Caco-2 (cell line): ENCODE results near the gene SLC25A21. TPM values are rescaled to one million over a fixed set of nuclear protein-coding genes. Genes with fewer than 3 reads are reported as not detected.

Experiments
- BruUV-seq: library from RNA; stranded (reverse); fragments of 400-500 nt; replicated peaks from 2 replicates; lab custom pipeline; 2021; lab: Mats Ljungman, UMichigan
- CTCF ChIA-PET: fragments of 300-600 bp; sonication (Branson Sonifier 250); formaldehyde crosslinking; loops from one replicate; lab custom pipeline; 2022; ENCODE audit warnings: antibody characterized with exemption; lab: Charles Lee
- POLR2A ChIA-PET: fragments of 300-600 bp; sonication (Branson Sonifier 250); formaldehyde crosslinking; loops from one replicate; lab custom pipeline; 2022; ENCODE audit warnings: antibody characterized with exemption; lab: Charles Lee
- DNase-seq, 2 experiments: peaks; one replicate each; pipeline versions ENCODE4 v3.0.0 to v3.0.0-alpha.2; 2020 to 2022
- H3K27me3 ChIP-seq: replicated peaks from 2 replicates; pipeline ENCODE4 v1.6.0; 2011; ENCODE audit warnings: low read length; ENCODE audit not compliant: control insufficient read depth, insufficient read depth
- H3K36me3 ChIP-seq: 2 replicates; pipeline ENCODE4 v1.5.1; 2011; ENCODE audit warnings: low read length; ENCODE audit not compliant: control insufficient read depth, insufficient read depth
- H3K4me1 ChIP-seq: fragments of 250-450 bp; sonication (Bioruptor Pico); 2 replicates; pipeline ENCODE4 v1.5.1; 2020; ENCODE audit warnings: mild to moderate bottlenecking
- H3K4me3 ChIP-seq: 2 replicates; pipeline ENCODE4 v1.5.1; 2011; ENCODE audit warnings: low read depth, mild to moderate bottlenecking, control low read depth, low read length
- H3K9me3 ChIP-seq: fragments of 250-450 bp; sonication (Bioruptor Pico); 2 replicates; pipeline ENCODE4 v1.5.1; 2020; ENCODE audit warnings: mild to moderate bottlenecking, moderate library complexity
- H3K27ac Mint-ChIP-seq: one replicate; pipeline ENCODE4 v1.8.0; 2022; ENCODE audit warnings: mixed read lengths; ENCODE audit not compliant: unreplicated experiment
- H3K27me3 Mint-ChIP-seq: one replicate; pipeline ENCODE4 v1.8.0; 2022; ENCODE audit warnings: mixed read lengths; ENCODE audit not compliant: insufficient read depth, unreplicated experiment
- H3K36me3 Mint-ChIP-seq: one replicate; pipeline ENCODE4 v1.8.0; 2022; ENCODE audit warnings: mild to moderate bottlenecking, mixed read lengths; ENCODE audit not compliant: insufficient read depth, unreplicated experiment
- H3K4me1 Mint-ChIP-seq: one replicate; pipeline ENCODE4 v1.8.0; 2022; ENCODE audit warnings: low read depth, mixed read lengths; ENCODE audit not compliant: unreplicated experiment
- H3K4me3 Mint-ChIP-seq: one replicate; pipeline ENCODE4 v1.8.0; 2022; ENCODE audit warnings: mild to moderate bottlenecking, moderate library complexity, mixed read lengths; ENCODE audit not compliant: unreplicated experiment
- H3K9me3 Mint-ChIP-seq: one replicate; pipeline ENCODE4 v1.8.0; 2022; ENCODE audit warnings: mixed read lengths; ENCODE audit not compliant: unreplicated experiment
- intact Hi-C: fragments of 100-400 bp; cut with micrococcal nuclease; formaldehyde crosslinking; loops from one replicate; pipeline ENCODE4 v1.10.0; 2022; ENCODE audit not compliant: unreplicated experiment
- total RNA-seq: library from RNA; stranded (reverse); gene quantifications from 2 replicates; pipeline ENCODE4 v1.2.3, GENCODE V29; 2022
- TF ChIP-seq, protein P1 (sequence below), 2 experiments: fragments of 200-600 bp in 1 of 2; IDR thresholded peaks; 1 replicate in 1 of 2; 2 replicates in 1 of 2; pipeline versions ENCODE4 v1.5.1 to v1.8.0; 2011 to 2022; ENCODE audit warnings: antibody characterized with exemption in 1 of 2, control low read depth in 1 of 2, inconsistent platforms in 1 of 2, low read depth in 1 of 2, low read length in 1 of 2, mild to moderate bottlenecking in 1 of 2, moderate library complexity in 1 of 2; ENCODE audit not compliant: insufficient read depth in 1 of 2, severe bottlenecking in 1 of 2, unreplicated experiment in 1 of 2

The SLC25A21 gene
- total RNA-seq, 1 experiment from 2014 or later, result 3.2 TPM

DNA sequence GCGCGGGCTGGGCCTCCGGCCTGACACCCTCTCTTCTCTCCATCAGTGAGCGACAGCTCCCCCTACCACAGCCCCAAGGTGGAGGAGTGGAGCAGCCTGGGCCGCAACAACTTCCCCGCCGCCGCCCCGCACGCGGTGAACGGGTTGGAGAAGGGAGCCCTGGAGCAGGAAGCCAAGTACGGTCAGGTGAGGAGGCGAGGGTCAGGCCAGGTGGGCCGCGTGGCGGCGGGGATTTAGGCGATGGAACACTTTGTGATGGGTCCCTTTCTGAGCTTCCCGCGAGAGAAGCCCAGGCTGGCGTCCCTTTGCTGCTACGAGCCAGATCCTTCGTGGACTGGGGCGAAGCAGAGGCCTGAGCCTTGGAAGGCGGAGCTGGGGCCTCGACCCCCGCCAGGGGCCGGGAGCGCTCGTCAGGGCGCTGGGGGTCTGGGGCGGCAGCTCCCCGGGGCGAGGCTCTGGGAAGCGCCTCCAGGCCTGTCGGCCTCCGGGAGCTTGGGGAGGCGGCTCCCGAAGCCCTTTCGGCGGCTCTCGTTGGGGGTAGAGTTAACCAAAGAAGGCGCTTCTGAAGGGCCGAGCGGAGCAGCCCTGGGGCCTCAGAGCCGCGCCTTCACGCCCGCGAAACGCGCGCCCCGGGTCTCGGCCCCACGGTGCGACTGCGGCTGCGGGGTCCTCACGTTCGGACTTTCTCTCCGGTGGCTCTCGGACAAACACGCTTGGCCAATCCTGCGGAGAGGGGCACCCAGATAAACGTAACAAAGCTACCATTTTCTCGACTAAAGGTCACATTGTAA, 505.8 kb downstream of the SLC25A21 start:
- Histone ChIP-seq H3K4me3 (no peak overlapping the region), H3K9me3 (no peaks in the 10 kb centered on the region; the same call in 1 of the 2 replicates), H3K27me3 (no peaks in the 10 kb centered on the region), H3K36me3 (no peaks in the 10 kb centered on the region), H3K4me1 (no peaks in the 10 kb centered on the region; the same call in 1 of the 2 replicates)
- no peak for DNase-seq
- ChIA-PET CTCF (no interaction called here), POLR2A (no interaction called here)
- intact Hi-C loops, result no loop called here
- no peak overlapping the region for H3K27ac Mint-ChIP-seq
- H3K27me3 Mint-ChIP-seq, result no peaks in the 10 kb centered on the region
- H3K4me3 Mint-ChIP-seq, result no peak overlapping the region
- H3K9me3 Mint-ChIP-seq, result no peaks in the 10 kb centered on the region
- BruUV-seq, result no TSS peak
- TF ChIP-seq, protein P1, sequence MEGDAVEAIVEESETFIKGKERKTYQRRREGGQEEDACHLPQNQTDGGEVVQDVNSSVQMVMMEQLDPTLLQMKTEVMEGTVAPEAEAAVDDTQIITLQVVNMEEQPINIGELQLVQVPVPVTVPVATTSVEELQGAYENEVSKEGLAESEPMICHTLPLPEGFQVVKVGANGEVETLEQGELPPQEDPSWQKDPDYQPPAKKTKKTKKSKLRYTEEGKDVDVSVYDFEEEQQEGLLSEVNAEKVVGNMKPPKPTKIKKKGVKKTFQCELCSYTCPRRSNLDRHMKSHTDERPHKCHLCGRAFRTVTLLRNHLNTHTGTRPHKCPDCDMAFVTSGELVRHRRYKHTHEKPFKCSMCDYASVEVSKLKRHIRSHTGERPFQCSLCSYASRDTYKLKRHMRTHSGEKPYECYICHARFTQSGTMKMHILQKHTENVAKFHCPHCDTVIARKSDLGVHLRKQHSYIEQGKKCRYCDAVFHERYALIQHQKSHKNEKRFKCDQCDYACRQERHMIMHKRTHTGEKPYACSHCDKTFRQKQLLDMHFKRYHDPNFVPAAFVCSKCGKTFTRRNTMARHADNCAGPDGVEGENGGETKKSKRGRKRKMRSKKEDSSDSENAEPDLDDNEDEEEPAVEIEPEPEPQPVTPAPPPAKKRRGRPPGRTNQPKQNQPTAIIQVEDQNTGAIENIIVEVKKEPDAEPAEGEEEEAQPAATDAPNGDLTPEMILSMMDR (IDR thresholded peaks at IDR 0.05; ENCODE audit: insufficient read depth in 1 of 2, low read depth in 1 of 2, low read length in 1 of 2, severe bottlenecking in 1 of 2, unreplicated experiment in 1 of 2), result no peak
- H3K4me1 Mint-ChIP-seq, result no peaks in the 10 kb centered on the region
- H3K36me3 Mint-ChIP-seq, result peaks cover 28% of the 10 kb centered on the region

DNA sequence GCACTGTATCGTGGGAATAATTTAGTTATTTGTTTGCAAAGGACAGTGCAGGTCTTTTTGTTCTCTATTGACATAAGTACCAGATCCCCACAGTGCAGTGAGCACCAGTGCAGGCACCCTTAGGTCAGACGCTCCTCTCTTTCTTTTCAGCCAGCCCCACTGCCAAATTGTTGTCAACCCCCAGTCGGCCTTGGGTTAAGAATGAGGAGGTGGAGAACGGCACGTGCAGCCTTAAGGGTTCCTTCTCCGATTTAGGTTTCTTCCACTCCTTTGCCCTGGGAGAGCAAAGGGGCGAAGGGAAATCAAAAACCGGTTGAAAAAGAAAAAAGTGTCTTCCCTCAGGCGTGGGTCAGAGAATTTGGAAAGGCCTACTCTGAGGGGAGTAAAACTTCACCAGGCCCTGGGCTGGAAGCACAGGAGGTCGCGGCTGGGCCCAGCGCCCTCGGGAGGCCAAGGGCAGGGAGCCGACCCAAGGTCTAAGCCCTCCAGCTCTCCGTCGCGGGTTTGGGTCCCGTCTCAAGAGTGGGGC, 506.5 kb downstream of the SLC25A21 start:
- Histone ChIP-seq H3K36me3 (no peaks in the 10 kb centered on the region), H3K4me1 (no peaks in the 10 kb centered on the region; the same call in 1 of the 2 replicates), H3K27me3 (no peaks in the 10 kb centered on the region), H3K4me3 (no peak overlapping the region), H3K9me3 (no peaks in the 10 kb centered on the region; the same call in 1 of the 2 replicates)
- Mint-ChIP-seq H3K9me3 (no peaks in the 10 kb centered on the region), H3K36me3 (peaks cover 33% of the 10 kb centered on the region), H3K27ac (no peak overlapping the region), H3K4me1 (no peaks in the 10 kb centered on the region), H3K4me3 (no peak overlapping the region), H3K27me3 (no peaks in the 10 kb centered on the region)
- intact Hi-C loops, result no loop called here
- TF ChIP-seq, protein P1 (IDR thresholded peaks at IDR 0.05; ENCODE audit: insufficient read depth in 1 of 2, low read depth in 1 of 2, low read length in 1 of 2, severe bottlenecking in 1 of 2, unreplicated experiment in 1 of 2), result no peak
- CTCF ChIA-PET, result no interaction called here
- DNase-seq, result no peak
- BruUV-seq, result no TSS peak
- POLR2A ChIA-PET, result no interaction called here

DNA sequence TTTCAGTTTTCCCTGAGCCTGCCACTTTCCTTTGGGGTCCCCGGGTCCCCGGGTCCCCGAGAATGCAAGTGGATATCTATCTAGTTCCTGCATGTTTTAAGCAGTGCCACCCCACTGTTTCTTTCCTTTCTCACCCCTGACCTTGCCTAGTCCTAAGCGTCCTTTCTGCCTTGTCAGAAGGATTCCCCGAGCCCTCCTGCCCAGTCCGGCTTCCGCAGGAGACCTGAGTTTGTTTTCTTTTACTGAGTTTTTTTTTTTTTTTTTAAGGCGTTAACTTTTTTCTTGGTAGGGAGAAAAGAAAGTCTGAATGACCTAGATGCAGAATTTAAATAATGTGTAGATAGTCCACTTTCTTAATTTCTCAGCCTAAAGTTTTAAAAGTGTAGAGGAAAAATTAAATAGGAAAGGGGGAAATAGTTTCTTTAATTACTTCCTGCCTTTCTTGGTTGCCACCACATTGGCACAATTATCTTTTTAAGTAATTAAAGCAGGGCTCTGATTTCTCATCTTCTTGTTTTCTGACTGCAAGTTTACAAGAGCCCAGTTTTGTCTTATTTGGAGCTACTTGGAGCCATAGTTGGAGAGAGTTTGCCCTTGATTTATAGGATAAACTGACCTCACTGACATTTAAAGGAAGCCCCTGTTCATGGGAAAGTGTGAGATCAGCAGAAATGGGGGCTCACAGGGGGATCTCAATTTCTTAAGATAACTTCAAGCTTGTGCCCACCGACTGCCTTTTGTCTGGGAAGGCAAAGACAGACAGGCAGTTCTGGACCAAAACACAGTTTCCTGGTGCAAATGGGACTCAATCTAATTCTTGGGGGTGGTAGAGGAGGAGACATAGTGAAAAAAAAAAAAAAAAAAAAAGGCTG, 507.8 kb downstream of the SLC25A21 start:
- TSS peak; percentile 18 for BruUV-seq
- POLR2A ChIA-PET, result no interaction called here
- no peaks in the 10 kb centered on the region for H3K9me3 ChIP-seq

More for the DNA sequence above, 507.8 kb downstream of the SLC25A21 start:
- no peak overlapping the region for H3K4me3 ChIP-seq
- H3K4me1 ChIP-seq, result peaks cover 5% of the 10 kb centered on the region; the same call in 1 of the 2 replicates
- H3K27me3 Mint-ChIP-seq, result no peaks in the 10 kb centered on the region
- H3K27me3 ChIP-seq, result no peaks in the 10 kb centered on the region
- no peaks in the 10 kb centered on the region for H3K9me3 Mint-ChIP-seq
- no peaks in the 10 kb centered on the region for H3K4me1 Mint-ChIP-seq
- H3K36me3 ChIP-seq, result no peaks in the 10 kb centered on the region
- TF ChIP-seq, protein P1 (IDR thresholded peaks at IDR 0.05; ENCODE audit: insufficient read depth in 1 of 2, low read depth in 1 of 2, low read length in 1 of 2, severe bottlenecking in 1 of 2, unreplicated experiment in 1 of 2), result no peak
- CTCF ChIA-PET, result no interaction called here
- no peak overlapping the region for H3K27ac Mint-ChIP-seq
- intact Hi-C loops, result loop anchor here (5.0 kb wide), 2 partner anchors 108 to 488 kb away; no protein-coding TSS in a partner anchor
- peak overlapping the region; percentile 82 for H3K4me3 Mint-ChIP-seq
- H3K36me3 Mint-ChIP-seq, result peaks cover 33% of the 10 kb centered on the region
- DNase-seq, result no peak
